Caco-2 (cell line): ENCODE data around the gene CCNG1. TPM values are rescaled to one million over a fixed set of nuclear protein-coding genes. Genes with fewer than 3 reads are reported as not detected.

Experiments
- BruUV-seq: library from RNA; stranded (reverse); fragments of 400-500 nt; replicated peaks from 2 replicates; lab custom pipeline; 2021; lab: Mats Ljungman, UMichigan
- CTCF ChIA-PET: fragments of 300-600 bp; sonication (Branson Sonifier 250); formaldehyde crosslinking; loops from one replicate; lab custom pipeline; 2022; ENCODE audit warnings: antibody characterized with exemption; lab: Charles Lee
- POLR2A ChIA-PET: fragments of 300-600 bp; sonication (Branson Sonifier 250); formaldehyde crosslinking; loops from one replicate; lab custom pipeline; 2022; ENCODE audit warnings: antibody characterized with exemption; lab: Charles Lee
- DNase-seq, 2 experiments: peaks; one replicate each; pipeline versions ENCODE4 v3.0.0 to v3.0.0-alpha.2; 2020 to 2022
- H3K27me3 ChIP-seq: replicated peaks from 2 replicates; pipeline ENCODE4 v1.6.0; 2011; ENCODE audit warnings: low read length; ENCODE audit not compliant: control insufficient read depth, insufficient read depth
- H3K36me3 ChIP-seq: 2 replicates; pipeline ENCODE4 v1.5.1; 2011; ENCODE audit warnings: low read length; ENCODE audit not compliant: control insufficient read depth, insufficient read depth
- H3K4me1 ChIP-seq: fragments of 250-450 bp; sonication (Bioruptor Pico); 2 replicates; pipeline ENCODE4 v1.5.1; 2020; ENCODE audit warnings: mild to moderate bottlenecking
- H3K4me3 ChIP-seq: 2 replicates; pipeline ENCODE4 v1.5.1; 2011; ENCODE audit warnings: low read depth, mild to moderate bottlenecking, control low read depth, low read length
- H3K9me3 ChIP-seq: fragments of 250-450 bp; sonication (Bioruptor Pico); 2 replicates; pipeline ENCODE4 v1.5.1; 2020; ENCODE audit warnings: mild to moderate bottlenecking, moderate library complexity
- H3K27ac Mint-ChIP-seq: one replicate; pipeline ENCODE4 v1.8.0; 2022; ENCODE audit warnings: mixed read lengths; ENCODE audit not compliant: unreplicated experiment
- H3K27me3 Mint-ChIP-seq: one replicate; pipeline ENCODE4 v1.8.0; 2022; ENCODE audit warnings: mixed read lengths; ENCODE audit not compliant: insufficient read depth, unreplicated experiment
- H3K36me3 Mint-ChIP-seq: one replicate; pipeline ENCODE4 v1.8.0; 2022; ENCODE audit warnings: mild to moderate bottlenecking, mixed read lengths; ENCODE audit not compliant: insufficient read depth, unreplicated experiment
- H3K4me1 Mint-ChIP-seq: one replicate; pipeline ENCODE4 v1.8.0; 2022; ENCODE audit warnings: low read depth, mixed read lengths; ENCODE audit not compliant: unreplicated experiment
- H3K4me3 Mint-ChIP-seq: one replicate; pipeline ENCODE4 v1.8.0; 2022; ENCODE audit warnings: mild to moderate bottlenecking, moderate library complexity, mixed read lengths; ENCODE audit not compliant: unreplicated experiment
- H3K9me3 Mint-ChIP-seq: one replicate; pipeline ENCODE4 v1.8.0; 2022; ENCODE audit warnings: mixed read lengths; ENCODE audit not compliant: unreplicated experiment
- intact Hi-C: fragments of 100-400 bp; cut with micrococcal nuclease; formaldehyde crosslinking; loops from one replicate; pipeline ENCODE4 v1.10.0; 2022; ENCODE audit not compliant: unreplicated experiment
- total RNA-seq: library from RNA; stranded (reverse); gene quantifications from 2 replicates; pipeline ENCODE4 v1.2.3, GENCODE V29; 2022
- TF ChIP-seq, protein P1 (sequence below), 2 experiments: fragments of 200-600 bp in 1 of 2; IDR thresholded peaks; 1 replicate in 1 of 2; 2 replicates in 1 of 2; pipeline versions ENCODE4 v1.5.1 to v1.8.0; 2011 to 2022; ENCODE audit warnings: antibody characterized with exemption in 1 of 2, control low read depth in 1 of 2, inconsistent platforms in 1 of 2, low read depth in 1 of 2, low read length in 1 of 2, mild to moderate bottlenecking in 1 of 2, moderate library complexity in 1 of 2; ENCODE audit not compliant: insufficient read depth in 1 of 2, severe bottlenecking in 1 of 2, unreplicated experiment in 1 of 2

CCNG1 gene
- total RNA-seq, 1 experiment from 2014 or later: 181 TPM

DNA sequence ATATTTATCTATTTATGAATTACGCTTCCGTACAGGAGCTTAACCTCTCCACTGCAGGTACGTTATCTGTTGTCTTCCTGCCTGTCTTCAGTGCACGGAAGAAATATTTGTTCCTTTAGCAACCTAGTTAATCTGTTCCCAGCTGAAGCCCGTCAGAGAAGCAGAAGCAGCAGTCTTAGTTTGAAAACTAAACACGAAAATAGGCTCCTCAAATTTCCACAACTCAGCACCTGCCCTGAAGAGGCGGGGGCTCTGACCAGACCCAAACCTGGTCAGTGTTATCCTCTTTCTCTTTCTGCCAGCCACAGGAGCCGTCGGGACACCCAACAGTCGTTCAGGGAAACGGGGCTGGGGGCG is 22.0 kb downstream of the CCNG1 start:
- ChIA-PET CTCF (interaction anchor here (2.4 kb wide), 1 partner anchor 22 kb away, joined by 9 read pairs; the partner anchor contains the start of gene CCNG1), POLR2A (interaction anchor here (1.5 to 4.4 kb wide), 3 partner anchors 21 to 86 kb away, joined by 4 to 120 read pairs (median 19); partner anchors contain the start of genes CCNG1 and MAT2B)
- intact Hi-C loops: loop anchor here (1.0 kb wide), 1 partner anchor 10 kb away; no protein-coding TSS in a partner anchor
- no peak for DNase-seq
- peak overlapping the region; percentile 100 for H3K27ac Mint-ChIP-seq
- H3K27me3 ChIP-seq: no peaks in the 10 kb centered on the region
- TF ChIP-seq, protein P1, sequence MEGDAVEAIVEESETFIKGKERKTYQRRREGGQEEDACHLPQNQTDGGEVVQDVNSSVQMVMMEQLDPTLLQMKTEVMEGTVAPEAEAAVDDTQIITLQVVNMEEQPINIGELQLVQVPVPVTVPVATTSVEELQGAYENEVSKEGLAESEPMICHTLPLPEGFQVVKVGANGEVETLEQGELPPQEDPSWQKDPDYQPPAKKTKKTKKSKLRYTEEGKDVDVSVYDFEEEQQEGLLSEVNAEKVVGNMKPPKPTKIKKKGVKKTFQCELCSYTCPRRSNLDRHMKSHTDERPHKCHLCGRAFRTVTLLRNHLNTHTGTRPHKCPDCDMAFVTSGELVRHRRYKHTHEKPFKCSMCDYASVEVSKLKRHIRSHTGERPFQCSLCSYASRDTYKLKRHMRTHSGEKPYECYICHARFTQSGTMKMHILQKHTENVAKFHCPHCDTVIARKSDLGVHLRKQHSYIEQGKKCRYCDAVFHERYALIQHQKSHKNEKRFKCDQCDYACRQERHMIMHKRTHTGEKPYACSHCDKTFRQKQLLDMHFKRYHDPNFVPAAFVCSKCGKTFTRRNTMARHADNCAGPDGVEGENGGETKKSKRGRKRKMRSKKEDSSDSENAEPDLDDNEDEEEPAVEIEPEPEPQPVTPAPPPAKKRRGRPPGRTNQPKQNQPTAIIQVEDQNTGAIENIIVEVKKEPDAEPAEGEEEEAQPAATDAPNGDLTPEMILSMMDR (IDR thresholded peaks at IDR 0.05; ENCODE audit: insufficient read depth in 1 of 2, low read depth in 1 of 2, low read length in 1 of 2, severe bottlenecking in 1 of 2, unreplicated experiment in 1 of 2): no peak
- BruUV-seq: TSS peak; percentile 65
- H3K9me3 Mint-ChIP-seq: no peaks in the 10 kb centered on the region
- H3K36me3 ChIP-seq: no peaks in the 10 kb centered on the region; the same call in 1 of the 2 replicates
- H3K36me3 Mint-ChIP-seq: peaks cover 55% of the 10 kb centered on the region
- peaks cover 8% of the 10 kb centered on the region; the same call in 1 of the 2 replicates for H3K4me1 ChIP-seq
- H3K4me1 Mint-ChIP-seq: no peaks in the 10 kb centered on the region
- H3K4me3 ChIP-seq: peak overlapping the region; percentile 62
- no peaks in the 10 kb centered on the region for H3K9me3 ChIP-seq
- H3K4me3 Mint-ChIP-seq: peak overlapping the region; percentile 81
- H3K27me3 Mint-ChIP-seq: no peaks in the 10 kb centered on the region

DNA sequence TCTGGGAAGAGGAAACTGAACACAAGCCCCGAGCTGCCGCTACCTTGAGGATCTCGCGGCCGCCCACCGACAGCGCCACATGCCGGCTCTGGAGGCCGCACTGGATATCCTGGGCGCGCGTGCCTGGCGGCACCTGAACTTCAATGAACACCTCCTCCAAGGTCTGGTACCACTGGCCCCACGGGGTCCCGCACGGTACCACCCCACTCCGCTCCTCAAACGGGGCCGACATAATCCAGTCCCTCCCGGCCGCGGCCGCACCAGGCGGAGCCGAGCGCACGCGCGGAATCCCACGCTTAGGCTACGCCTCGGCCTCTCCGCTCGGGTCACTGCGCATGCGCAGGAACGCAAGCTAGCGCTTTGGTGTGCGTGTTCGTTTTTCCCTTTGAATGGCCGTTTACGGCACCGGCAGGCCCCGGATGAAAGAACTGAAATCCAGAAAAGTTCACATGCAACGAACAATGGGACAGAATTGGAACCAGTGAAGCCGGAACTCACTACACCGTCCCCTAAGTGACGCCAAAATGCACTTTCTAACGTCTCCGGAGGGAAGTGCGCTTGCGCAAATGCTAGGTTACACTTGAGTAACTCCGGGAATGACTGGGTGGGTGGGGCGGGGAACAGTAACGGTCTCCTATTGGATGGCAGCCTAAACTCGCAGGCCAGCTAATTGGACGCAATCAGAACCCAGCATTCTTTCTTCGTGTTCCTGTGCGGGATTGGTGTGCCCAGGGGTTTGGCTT is 22.6 kb downstream of the CCNG1 start, which contains the start of gene NUDCD2:
TSS of gene NUDCD2 (minus strand) at position 284 of the 743 bp plus-strand sequence. CDS start at position 232, 52 bp downstream.
- BruUV-seq: no TSS peak
- Histone ChIP-seq H3K27me3 (no peaks in the 10 kb centered on the region), H3K9me3 (no peaks in the 10 kb centered on the region), H3K36me3 (no peaks in the 10 kb centered on the region; the same call in 1 of the 2 replicates), H3K4me3 (peak within 1 kb of the TSS; percentile 84), H3K4me1 (peaks cover 8% of the 10 kb centered on the region; the same call in 1 of the 2 replicates)
- ChIA-PET CTCF (interaction anchor here (0.6 to 2.4 kb wide), 5 partner anchors 22 to 104 kb away, joined by 3 to 9 read pairs (median 4); partner anchors contain the start of genes CCNG1 and MAT2B), POLR2A (interaction anchor here (0.6 to 4.4 kb wide), 12 partner anchors 17 to 1160 kb away, joined by 3 to 120 read pairs (median 6); partner anchors contain the start of genes CCNG1 and MAT2B)
- no peaks in the 10 kb centered on the region for H3K9me3 Mint-ChIP-seq
- TF ChIP-seq, protein P1 (IDR thresholded peaks at IDR 0.05; ENCODE audit: insufficient read depth in 1 of 2, low read depth in 1 of 2, low read length in 1 of 2, severe bottlenecking in 1 of 2, unreplicated experiment in 1 of 2): peak in 1 of 2 experiments; percentile 40
- peak within 1 kb of the TSS; percentile 81 for H3K4me3 Mint-ChIP-seq
- peaks cover 55% of the 10 kb centered on the region for H3K36me3 Mint-ChIP-seq
- peak; percentile 95 to 98 for DNase-seq
- intact Hi-C loops: loop anchor here (1.0 kb wide), 3 partner anchors 11 to 45 kb away; partner anchors contain the start of genes CCNG1 and MAT2B
- no peaks in the 10 kb centered on the region for H3K4me1 Mint-ChIP-seq
- no peaks in the 10 kb centered on the region for H3K27me3 Mint-ChIP-seq
- H3K27ac Mint-ChIP-seq: peak within 1 kb of the TSS; percentile 100
